Suprapubic skin (tissue), 3 donors: ENCODE data around the gene UBTD1.

Experiments
- POLR2AphosphoS5 ChIP-seq, 3 donors: sonication (generic); formaldehyde crosslinking; IDR thresholded peaks; one replicate each; pipeline ENCODE4 v1.6.1; 2017; ENCODE audit warnings: antibody characterized with exemption in 3 of 3
- TF ChIP-seq, protein P1 (sequence below), 2 donors: fragments of 200-600 bp in 1 of 2; fragments of 450-650 bp in 1 of 2; sonication (generic) in 1 of 2; IDR thresholded peaks; one replicate each; pipeline ENCODE4 v1.5.1; 2016 to 2019; ENCODE audit warnings: antibody characterized with exemption in 2 of 2, mild to moderate bottlenecking in 1 of 2, moderate library complexity in 1 of 2

DNA sequence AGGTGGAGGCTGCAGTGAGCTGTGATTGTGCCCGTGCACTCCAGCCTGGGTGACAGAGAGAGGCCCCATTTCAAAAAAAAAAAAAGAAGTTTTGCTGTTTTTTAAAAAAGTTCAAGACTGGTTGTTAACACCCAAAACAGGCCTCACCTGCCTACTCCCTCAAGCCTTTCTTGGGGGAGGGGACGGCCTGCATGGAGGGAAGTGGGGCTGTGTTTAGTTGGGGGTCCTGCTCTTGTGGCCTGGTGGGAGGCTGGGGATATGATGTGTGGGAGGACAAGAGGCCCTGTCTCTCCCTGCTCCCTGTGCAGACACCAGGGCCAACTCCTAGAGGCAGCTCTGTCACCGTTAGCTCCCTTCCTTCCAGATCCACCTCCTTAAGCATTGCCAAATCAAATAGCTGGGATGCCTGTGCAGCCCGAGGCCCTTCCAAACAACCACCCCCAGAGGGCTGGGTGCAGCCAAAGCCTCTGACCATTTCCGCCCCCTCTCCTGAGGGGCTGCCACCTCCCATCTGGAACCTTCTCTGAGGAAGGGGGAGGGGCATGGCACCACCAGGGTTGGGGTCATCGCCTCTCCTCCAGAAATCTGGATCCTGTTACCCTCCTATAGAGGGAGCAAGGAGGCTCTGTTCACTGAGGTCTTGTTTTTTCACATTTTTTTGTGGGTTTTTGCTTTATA, 40.9 kb downstream of the UBTD1 start:
- TF ChIP-seq, protein P1, sequence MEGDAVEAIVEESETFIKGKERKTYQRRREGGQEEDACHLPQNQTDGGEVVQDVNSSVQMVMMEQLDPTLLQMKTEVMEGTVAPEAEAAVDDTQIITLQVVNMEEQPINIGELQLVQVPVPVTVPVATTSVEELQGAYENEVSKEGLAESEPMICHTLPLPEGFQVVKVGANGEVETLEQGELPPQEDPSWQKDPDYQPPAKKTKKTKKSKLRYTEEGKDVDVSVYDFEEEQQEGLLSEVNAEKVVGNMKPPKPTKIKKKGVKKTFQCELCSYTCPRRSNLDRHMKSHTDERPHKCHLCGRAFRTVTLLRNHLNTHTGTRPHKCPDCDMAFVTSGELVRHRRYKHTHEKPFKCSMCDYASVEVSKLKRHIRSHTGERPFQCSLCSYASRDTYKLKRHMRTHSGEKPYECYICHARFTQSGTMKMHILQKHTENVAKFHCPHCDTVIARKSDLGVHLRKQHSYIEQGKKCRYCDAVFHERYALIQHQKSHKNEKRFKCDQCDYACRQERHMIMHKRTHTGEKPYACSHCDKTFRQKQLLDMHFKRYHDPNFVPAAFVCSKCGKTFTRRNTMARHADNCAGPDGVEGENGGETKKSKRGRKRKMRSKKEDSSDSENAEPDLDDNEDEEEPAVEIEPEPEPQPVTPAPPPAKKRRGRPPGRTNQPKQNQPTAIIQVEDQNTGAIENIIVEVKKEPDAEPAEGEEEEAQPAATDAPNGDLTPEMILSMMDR (IDR thresholded peaks at IDR 0.05) = no peak
- TF ChIP-seq POLR2AphosphoS5 (IDR thresholded peaks at IDR 0.05) = no peak
